Hair follicle dermal papilla cell (primary cell): ENCODE measurements around the gene TMEM125. TPM values are rescaled to one million over a fixed set of nuclear protein-coding genes. Genes with fewer than 3 reads are reported as not detected.

Experiments
- total RNA-seq: library from RNA; depleted of rRNA; stranded (reverse); fragments of >200 nt; gene quantifications from 2 replicates; pipeline ENCODE4 v1.2.3, GENCODE V29; 2012

Gene TMEM125
- not detected in 2 replicates for total RNA-seq

DNA sequence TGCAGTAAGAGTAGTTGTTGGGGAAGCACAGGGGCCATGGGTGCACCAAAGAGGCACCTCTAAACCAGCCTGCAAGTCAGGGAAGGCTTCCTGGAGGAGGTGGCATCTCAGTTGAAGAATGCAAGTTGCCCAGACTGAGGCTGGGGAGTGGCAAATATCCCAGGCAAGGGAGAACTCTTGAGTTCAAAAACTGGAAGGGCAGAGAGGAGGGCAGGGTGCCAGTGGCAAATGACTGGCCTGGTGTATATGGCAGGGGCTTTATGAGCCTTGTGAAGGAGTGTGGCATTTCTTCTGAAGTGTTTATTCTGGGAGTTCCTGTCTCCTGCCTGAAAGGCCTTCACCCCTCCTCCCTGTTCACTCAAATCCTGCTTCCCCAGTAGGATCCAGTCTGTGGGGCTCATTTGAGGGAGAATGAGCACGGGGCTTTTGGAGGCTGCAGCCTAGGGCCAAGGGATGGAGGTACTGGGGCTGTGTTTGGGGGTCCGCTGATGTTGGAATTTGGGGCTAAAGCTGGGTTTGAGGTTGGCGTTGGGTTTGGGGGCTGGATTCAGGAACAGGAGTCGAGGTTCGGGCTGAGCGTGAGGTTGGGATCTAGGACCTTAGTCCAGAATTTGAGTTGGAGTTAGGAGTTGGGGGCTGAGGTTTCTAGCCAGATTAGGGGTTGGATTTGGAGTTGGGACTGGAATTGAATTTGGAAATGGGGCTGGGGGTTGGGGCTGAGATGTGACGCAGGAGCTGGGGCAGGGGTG is at the start of gene TMEM125:
TSS of gene TMEM125 (plus strand) at position 357 of the 749 bp plus-strand sequence. CDS start 2,740 bp downstream, outside the sequence.

DNA sequence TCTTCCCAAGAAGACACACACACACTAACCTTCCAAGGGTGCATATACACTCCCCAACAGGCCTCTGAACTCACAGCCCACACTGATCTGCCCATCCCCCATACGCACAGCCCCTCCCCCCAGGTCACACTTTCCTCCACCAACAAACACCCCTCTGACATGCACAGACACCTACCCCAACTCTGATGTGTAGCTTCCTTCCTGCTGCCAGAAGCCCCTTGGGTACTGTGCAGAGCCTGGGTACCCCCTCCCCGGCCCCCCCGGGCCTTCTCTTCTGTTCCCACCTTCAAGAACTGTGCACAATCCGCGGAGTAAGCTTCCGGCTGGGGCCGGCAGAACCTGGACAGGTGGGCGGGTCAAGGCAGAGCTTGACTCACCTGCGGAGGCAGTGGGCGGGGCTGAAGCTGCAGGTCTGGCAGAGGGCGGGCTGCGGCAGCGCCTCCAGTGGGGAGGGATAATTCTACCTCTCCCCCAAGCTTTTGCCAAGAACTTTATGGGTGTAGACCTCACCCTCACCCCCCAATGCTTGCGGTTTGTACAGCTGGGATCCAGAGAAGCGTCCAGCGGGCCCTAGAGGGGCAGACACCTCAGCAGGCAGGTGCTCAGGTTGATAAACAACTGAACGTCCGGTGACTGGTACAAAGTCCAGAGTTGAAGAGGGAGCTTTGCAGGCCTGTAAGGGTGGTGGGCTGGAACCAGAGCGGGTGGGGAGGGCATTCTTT is 15.6 kb downstream of the TMEM125 start, which contains the start of gene C1orf210:
TSS of gene C1orf210 (minus strand) at position 313 of the 722 bp plus-strand sequence. CDS start 2,311 bp downstream, outside the sequence.

DNA sequence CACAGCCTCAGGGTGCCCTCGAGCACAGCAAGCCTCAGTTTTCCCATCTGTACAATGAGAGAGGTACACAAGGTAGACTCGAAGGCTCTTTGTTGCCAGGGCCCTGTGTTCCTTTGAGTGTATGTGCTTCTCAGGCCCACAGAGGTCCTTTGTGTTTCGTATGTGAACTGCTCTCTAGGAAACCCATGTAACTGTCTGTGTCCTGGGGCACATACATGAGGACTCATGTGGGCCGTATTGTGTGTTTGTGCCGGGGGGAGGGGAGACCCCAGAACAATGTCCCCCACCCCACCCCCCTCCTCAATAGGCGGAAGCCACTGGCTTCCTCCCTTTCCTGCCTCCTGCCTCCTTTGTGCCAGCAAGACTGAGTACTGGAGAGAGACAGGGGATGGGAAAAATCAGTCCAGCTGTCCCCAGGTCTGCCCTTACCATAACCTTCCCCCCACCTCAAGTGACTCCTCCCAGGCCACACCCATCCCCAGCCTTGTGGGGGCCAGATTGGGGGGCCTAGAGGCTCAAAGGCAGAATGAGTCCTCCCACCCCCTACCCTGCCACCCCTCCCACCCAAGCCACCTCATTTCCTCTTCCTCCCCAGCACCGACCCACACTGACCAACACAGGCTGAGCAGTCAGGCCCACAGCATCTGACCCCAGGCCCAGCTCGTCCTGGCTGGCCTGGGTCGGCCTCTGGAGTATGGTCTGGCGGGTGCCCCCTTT is 30.8 kb downstream of the TMEM125 start, which contains the start of gene TIE1:
TSS of gene TIE1 (plus strand) at position 605 of the 717 bp plus-strand sequence. CDS start at position 695, 90 bp downstream.

Other genes starting within 250 kb of the TMEM125 start
- gene EBNA1BP2, start 97.7 kb upstream of the TMEM125 start, total RNA-seq: 33.5 and 35.7 TPM in 2 replicates
- 0.61 and 0.81 TPM in 2 replicates for gene CFAP57, start 97.7 kb upstream of the TMEM125 start, total RNA-seq
- not detected in 2 replicates for gene C1orf210, start 15.6 kb downstream of the TMEM125 start, total RNA-seq
- not detected in 2 replicates for gene TIE1, start 31.0 kb downstream of the TMEM125 start, total RNA-seq
- 0.65 TPM in 1 of 2 replicates, not detected in the other for gene MPL, start 67.8 kb downstream of the TMEM125 start, total RNA-seq
- gene CDC20, start 89.0 kb downstream of the TMEM125 start, total RNA-seq: 7.2 and 7.6 TPM in 2 replicates
- gene ELOVL1, start 98.0 kb downstream of the TMEM125 start, total RNA-seq: 39.9 and 61.0 TPM in 2 replicates
- gene MED8, start 119.8 kb downstream of the TMEM125 start, total RNA-seq: 58.7 and 69.8 TPM in 2 replicates
- 43.7 and 53.1 TPM in 2 replicates for gene SZT2, start 119.9 kb downstream of the TMEM125 start, total RNA-seq
- gene HYI, start 183.9 kb downstream of the TMEM125 start, total RNA-seq: 22.2 and 34.0 TPM in 2 replicates